ENCODE results near the gene UPK2. TPM values are rescaled to one million over a fixed set of nuclear protein-coding genes. Genes with fewer than 3 reads are reported as not detected.

UPK2 gene
- total RNA-seq, 1 donor from 2014 or later, result not detected

- Mint-ChIP-seq H3K36me3 (ENCODE audit: low read depth) (peaks cover 10% of the 10 kb centered on the region), H3K9me3 (no peaks in the 10 kb centered on the region), H3K27me3 (ENCODE audit: low read depth) (no peaks in the 10 kb centered on the region), H3K4me1 (no peaks in the 10 kb centered on the region), H3K4me3 (no peak overlapping the region), H3K27ac (ENCODE audit: unreplicated experiment) (no peak overlapping the region)
- DNase-seq (ENCODE audit: low read depth, low spot score), result no peak
- no peak for TF ChIP-seq CTCF (conservative IDR thresholded peaks at IDR 0.05)
Measured at GRCh38 chr11:119006656-119007055, 50.6 kb downstream of the UPK2 start.

Small RNAs within 50 kb of the gene (microRNA-seq; reads per million reads assigned to microRNA genes)
- gene MIR4492, result not detected

Other genes starting within 250 kb of the UPK2 start
- gene DDX6, start 165.1 kb upstream of the UPK2 start, total RNA-seq, result 218 and 222 TPM in 2 replicates
- not detected in 2 replicates for gene CXCR5, start 72.4 kb upstream of the UPK2 start, total RNA-seq
- gene BCL9L, start 30.4 kb upstream of the UPK2 start, total RNA-seq, result 19.2 and 21.2 TPM in 2 replicates
- gene FOXR1, start 15.5 kb downstream of the UPK2 start, total RNA-seq, result not detected in 2 replicates
- gene CENATAC, start 41.8 kb downstream of the UPK2 start, total RNA-seq, result 32.5 and 35.1 TPM in 2 replicates
- gene RPS25, start 62.0 kb downstream of the UPK2 start, total RNA-seq, result 1,203 and 1,208 TPM in 2 replicates
- 88.1 and 90.1 TPM in 2 replicates for gene TRAPPC4, start 62.5 kb downstream of the UPK2 start, total RNA-seq
- 50.2 and 50.3 TPM in 2 replicates for gene SLC37A4, start 74.6 kb downstream of the UPK2 start, total RNA-seq
- gene HYOU1, start 100.9 kb downstream of the UPK2 start, total RNA-seq, result 199 and 204 TPM in 2 replicates
- gene VPS11, start 111.5 kb downstream of the UPK2 start, total RNA-seq, result 30.6 and 35.4 TPM in 2 replicates
- 55.5 and 58.4 TPM in 2 replicates for gene HMBS, start 128.6 kb downstream of the UPK2 start, total RNA-seq
- 48.8 and 49.5 TPM in 2 replicates for gene DPAGT1, start 145.6 kb downstream of the UPK2 start, total RNA-seq
- gene C2CD2L, start 151.0 kb downstream of the UPK2 start, total RNA-seq, result 9.8 and 10.0 TPM in 2 replicates
- 38.5 and 38.6 TPM in 2 replicates for gene HINFP, start 165.3 kb downstream of the UPK2 start, total RNA-seq
- gene ABCG4, start 192.8 kb downstream of the UPK2 start, total RNA-seq, result 3.1 and 3.3 TPM in 2 replicates
- gene NLRX1, start 212.4 kb downstream of the UPK2 start, total RNA-seq, result 9.1 and 9.3 TPM in 2 replicates
- gene NHERF4, start 229.2 kb downstream of the UPK2 start, total RNA-seq, result 0.14 and 0.42 TPM in 2 replicates

Data from neural crest cell (in vitro differentiated cells).